ENCODE data around the gene ZW10. TPM values are rescaled to one million over a fixed set of nuclear protein-coding genes. Genes with fewer than 3 reads are reported as not detected.

Gene ZW10
- total RNA-seq, 1 experiment from 2014 or later: 21.0 TPM

- TF ChIP-seq EZH2phosphoT487 (IDR thresholded peaks at IDR 0.05; ENCODE audit: borderline replicate concordance) (no peak), EGR1 (IDR thresholded peaks at IDR 0.05; ENCODE audit: low read depth) (no peak), SRF (IDR thresholded peaks at IDR 0.05; ENCODE audit: low read depth) (no peak), RAD21 (IDR thresholded peaks at IDR 0.05; ENCODE audit: low read depth) (no peak)
These were observed 72.0 kb downstream of the ZW10 start (continued) for GRCh38 chr11:113701491-113701890.

DNA sequence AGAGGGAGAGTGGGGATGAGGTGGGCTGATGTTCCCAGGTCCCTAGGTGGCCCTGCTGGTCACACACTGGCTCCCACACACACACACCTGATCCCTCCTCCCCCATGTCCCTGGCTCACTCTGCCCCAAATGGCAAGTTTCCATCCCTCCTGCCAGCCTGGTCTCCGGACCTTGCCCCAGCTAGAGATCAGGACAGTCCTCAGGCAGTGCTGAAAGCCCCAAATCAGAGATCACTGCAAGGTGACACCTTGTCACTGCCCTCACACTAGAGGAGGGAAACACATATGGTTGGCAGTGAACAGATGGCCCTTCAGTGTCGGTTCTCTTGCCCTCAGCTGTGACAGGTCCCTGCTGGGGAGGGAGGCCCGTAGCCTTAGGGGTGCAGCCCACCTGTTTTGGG, 75.0 kb downstream of the ZW10 start:
- no peaks in the 10 kb centered on the region for H3K9me2 ChIP-seq (ENCODE audit: insufficient read depth)
- intact Hi-C loops (cut with micrococcal nuclease): no loop called here
- ChIA-PET CTCF (no interaction called here), RAD21 (ENCODE audit: low non-redundant PET in 1 of 2, low total read pairs in 2 of 2, uncharacterized antibody in 2 of 2, unreplicated experiment in 2 of 2) (no interaction called here), POLR2A (no interaction called here)
- no peak overlapping the region for H3K4me2 ChIP-seq (ENCODE audit: low read length)
- TF ChIP-seq ZFX (IDR thresholded peaks at IDR 0.05) (no peak), POLR2AphosphoS5 (IDR thresholded peaks at IDR 0.05; ENCODE audit: low read depth, low read length) (no peak), RAD21 (IDR thresholded peaks at IDR 0.05; ENCODE audit: low read depth) (no peak), YY1 (IDR thresholded peaks at IDR 0.05; ENCODE audit: extremely low read depth, insufficient replicate concordance, low read depth, low read length) (no peak), ELF1 (IDR thresholded peaks at IDR 0.05; ENCODE audit: borderline replicate concordance, low read depth) (no peak), CEBPB (IDR thresholded peaks at IDR 0.05; ENCODE audit: low read depth) (no peak), CBX3 (IDR thresholded peaks at IDR 0.05; ENCODE audit: low read depth) (no peak), SRF (IDR thresholded peaks at IDR 0.05; ENCODE audit: low read depth) (no peak), TCF7L2 (IDR thresholded peaks at IDR 0.05; ENCODE audit: borderline replicate concordance, extremely low read depth, insufficient read depth, insufficient read length) (no peak), MAX (IDR thresholded peaks at IDR 0.05) (no peak), ZNF274 (IDR thresholded peaks at IDR 0.05; ENCODE audit: low read depth, low read length) (no peak)
- TF ChIP-seq, protein P1, sequence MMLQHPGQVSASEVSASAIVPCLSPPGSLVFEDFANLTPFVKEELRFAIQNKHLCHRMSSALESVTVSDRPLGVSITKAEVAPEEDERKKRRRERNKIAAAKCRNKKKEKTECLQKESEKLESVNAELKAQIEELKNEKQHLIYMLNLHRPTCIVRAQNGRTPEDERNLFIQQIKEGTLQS (IDR thresholded peaks at IDR 0.05): no peak
- no peaks in the 10 kb centered on the region for H3K9me3 ChIP-seq (ENCODE audit: control insufficient read depth in 1 of 2, insufficient read depth in 1 of 2, low read depth in 1 of 2, low read length in 2 of 2)
- no peaks in the 10 kb centered on the region for H4K20me1 ChIP-seq (ENCODE audit: insufficient read depth)
- no peaks in the 10 kb centered on the region for H3K36me3 ChIP-seq (ENCODE audit: control insufficient read depth in 1 of 2, insufficient read depth in 2 of 2, low read length in 2 of 2)
- H3K9ac ChIP-seq (ENCODE audit: low read length): no peak overlapping the region
- H3K4me1 ChIP-seq (ENCODE audit: control insufficient read depth in 1 of 2, insufficient read depth in 2 of 2, low read length in 2 of 2): no peaks in the 10 kb centered on the region
- BruUV-seq (replicated peaks): no TSS peak
- no peak overlapping the region for H3K4me3 ChIP-seq (replicated peaks in 1 of 2; ENCODE audit: low read depth in 1 of 2, low read length in 2 of 2)
- DNase-seq (ENCODE audit: low read depth, low spot score) (no peak), ATAC-seq (no peak)
- no peak overlapping the region for H3K27ac ChIP-seq (ENCODE audit: low read depth, low read length)
- no peak overlapping the region for H2AFZ ChIP-seq (ENCODE audit: low read depth, low read length, poor library complexity, severe bottlenecking)
- H3K27me3 ChIP-seq (ENCODE audit: insufficient read depth, low read length): no peaks in the 10 kb centered on the region
- no peaks in the 10 kb centered on the region for H3K79me2 ChIP-seq (ENCODE audit: insufficient read depth, low read length)

All from HCT116 (cell line).